OCI-LY3 (cell line): Measurements from ENCODE around the gene SPRR2B.

Experiments
- H2AFZ ChIP-seq: fragments of 200-600, 300-600 bp; shearing (Covaris generic); 2 replicates; pipeline ENCODE4 v1.6.0; 2014; ENCODE audit warnings: antibody characterized with exemption, low read depth, low read length
- H3K27ac ChIP-seq: fragments of 200-600, 300-600 bp; sonication (generic); 2 replicates; pipeline ENCODE4 v1.5.1; 2014; ENCODE audit warnings: mild to moderate bottlenecking, low read length, moderate library complexity, mixed read lengths
- H3K27me3 ChIP-seq: fragments of 200-600, 300-600 bp; sonication (generic); 2 replicates; pipeline ENCODE4 v1.6.1; 2014; ENCODE audit warnings: low read depth, low read length, mixed read lengths
- H3K36me3 ChIP-seq: fragments of 200-600, 300-600 bp; sonication (generic); replicated peaks from 2 replicates; pipeline ENCODE3; 2014; ENCODE audit warnings: low read depth, low read length, mixed read lengths
- H3K4me1 ChIP-seq: fragments of 300-600, 200-600 bp; sonication (generic); 2 replicates; pipeline ENCODE4 v1.6.1; 2014; ENCODE audit warnings: low read length, mixed read lengths
- H3K4me2 ChIP-seq: fragments of 200-600, 300-600 bp; sonication (generic); 2 replicates; pipeline ENCODE4 v1.6.1; 2014; ENCODE audit warnings: low read length, mixed read lengths
- H3K4me3 ChIP-seq: fragments of 300-600, 200-600 bp; sonication (generic); 2 replicates; pipeline ENCODE4 v1.5.1; 2014; ENCODE audit warnings: antibody characterized with exemption, mild to moderate bottlenecking, low read length, moderate library complexity
- H3K79me2 ChIP-seq: fragments of 300-600, 200-600 bp; shearing (Covaris generic); 2 replicates; pipeline ENCODE4 v1.6.1; 2014; ENCODE audit warnings: mild to moderate bottlenecking, low read length, mixed read lengths
- H3K9ac ChIP-seq: fragments of 300-600, 200-600 bp; shearing (Covaris generic); 2 replicates; pipeline ENCODE4 v1.6.0; 2014; ENCODE audit warnings: mild to moderate bottlenecking, low read length, moderate library complexity
- H3K9me3 ChIP-seq: fragments of 200-600, 300-600 bp; shearing (Covaris generic); 2 replicates; pipeline ENCODE4 v1.6.1; 2014; ENCODE audit warnings: low read length, mixed read lengths; ENCODE audit not compliant: insufficient read depth
- H4K20me1 ChIP-seq: fragments of 200-600, 300-600 bp; sonication (generic); 2 replicates; pipeline ENCODE4 v1.6.1; 2016; ENCODE audit warnings: low read length, mixed read lengths; ENCODE audit not compliant: insufficient read depth
- CTCF ChIP-seq: fragments of 200-600, 300-600 bp; sonication (generic); IDR thresholded peaks from 2 replicates; pipeline ENCODE4 v1.5.1; 2014; ENCODE audit warnings: antibody characterized with exemption, low read length, low read depth
- EZH2phosphoT487 ChIP-seq: fragments of 200-600 bp; shearing (Covaris generic); IDR thresholded peaks from 2 replicates; pipeline ENCODE4 v1.6.1; 2018; ENCODE audit warnings: antibody characterized with exemption, mixed run types, low read depth

The SPRR2B gene

GRCh38 chr1:153087652-153088051 lies 16.2 kb upstream of the SPRR2B start:
- no peaks in the 10 kb centered on the region for H4K20me1 ChIP-seq
- TF ChIP-seq EZH2phosphoT487, result no peak
- TF ChIP-seq CTCF, result no peak
- no peak overlapping the region for H3K9ac ChIP-seq
- H3K4me1 ChIP-seq, result no peaks in the 10 kb centered on the region
- H3K9me3 ChIP-seq, result no peaks in the 10 kb centered on the region
- H3K27me3 ChIP-seq, result peaks cover 34% of the 10 kb centered on the region
- no peak overlapping the region for H2AFZ ChIP-seq
- H3K4me2 ChIP-seq, result no peak overlapping the region
- H3K36me3 ChIP-seq, result no peaks in the 10 kb centered on the region
- H3K79me2 ChIP-seq, result no peaks in the 10 kb centered on the region
- no peak overlapping the region for H3K27ac ChIP-seq
- no peak overlapping the region for H3K4me3 ChIP-seq

DNA sequence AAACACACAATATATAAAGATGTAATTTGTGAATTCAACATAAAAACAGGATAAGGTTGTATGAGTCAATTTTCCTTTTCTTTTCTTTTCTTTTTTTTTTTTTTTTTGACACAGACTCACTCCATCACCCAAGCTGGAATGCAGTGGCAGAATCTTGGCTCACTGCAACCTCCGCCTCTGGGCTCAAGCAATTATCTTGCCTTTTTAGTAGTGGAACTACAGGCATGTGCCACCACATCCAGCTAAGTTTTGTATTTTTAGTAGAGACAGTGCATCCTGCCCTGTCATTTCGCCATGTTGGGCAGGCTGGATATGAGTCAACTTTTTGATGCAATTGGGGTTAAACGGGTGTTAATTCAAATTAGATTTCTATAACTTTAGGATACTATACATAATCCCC lies 10.3 kb upstream of the SPRR2B start:
- no peak overlapping the region for H3K27ac ChIP-seq
- no peaks in the 10 kb centered on the region for H3K79me2 ChIP-seq
- H4K20me1 ChIP-seq, result no peaks in the 10 kb centered on the region
- H3K9me3 ChIP-seq, result no peaks in the 10 kb centered on the region
- H3K4me2 ChIP-seq, result no peak overlapping the region
- no peak overlapping the region for H2AFZ ChIP-seq
- H3K36me3 ChIP-seq, result no peaks in the 10 kb centered on the region
- H3K27me3 ChIP-seq, result peaks cover 22% of the 10 kb centered on the region
- H3K9ac ChIP-seq, result no peak overlapping the region
- H3K4me1 ChIP-seq, result no peaks in the 10 kb centered on the region
- TF ChIP-seq EZH2phosphoT487, result no peak
- no peak for TF ChIP-seq CTCF
- H3K4me3 ChIP-seq, result no peak overlapping the region

GRCh38 chr1:153072806-153073726 lies 1.7 kb upstream of the SPRR2B start:
- H3K36me3 ChIP-seq, result no peaks in the 10 kb centered on the region
- H3K4me3 ChIP-seq, result no peak overlapping the region
- H3K27ac ChIP-seq, result no peak overlapping the region
- TF ChIP-seq EZH2phosphoT487 (no peak), CTCF (no peak)
- no peak overlapping the region for H3K9ac ChIP-seq
- H3K79me2 ChIP-seq, result no peaks in the 10 kb centered on the region
- no peaks in the 10 kb centered on the region for H4K20me1 ChIP-seq
- H3K4me1 ChIP-seq, result no peaks in the 10 kb centered on the region
- peaks cover 27% of the 10 kb centered on the region for H3K27me3 ChIP-seq
- no peaks in the 10 kb centered on the region for H3K9me3 ChIP-seq
- no peak overlapping the region for H3K4me2 ChIP-seq
- no peak overlapping the region for H2AFZ ChIP-seq

- Histone ChIP-seq H3K4me2 (no peak overlapping the region), H3K9ac (no peak overlapping the region), H3K27me3 (peaks cover 49% of the 10 kb centered on the region), H3K4me1 (no peaks in the 10 kb centered on the region), H3K27ac (no peak overlapping the region), H3K79me2 (no peaks in the 10 kb centered on the region), H3K4me3 (no peak overlapping the region), H3K9me3 (no peaks in the 10 kb centered on the region), H4K20me1 (no peaks in the 10 kb centered on the region), H2AFZ (no peak overlapping the region), H3K36me3 (no peaks in the 10 kb centered on the region)
- TF ChIP-seq EZH2phosphoT487 (no peak), CTCF (no peak)
Measured at GRCh38 chr1:153070243-153070642, 1.2 kb downstream of the SPRR2B start.
